COR-L47 (cell line): ENCODE results near the gene CRELD2.

Source experiments
- DNase-seq: peaks from one replicate; lab custom pipeline; 2025; lab: John Stamatoyannopoulos, UW

CRELD2 gene

DNA sequence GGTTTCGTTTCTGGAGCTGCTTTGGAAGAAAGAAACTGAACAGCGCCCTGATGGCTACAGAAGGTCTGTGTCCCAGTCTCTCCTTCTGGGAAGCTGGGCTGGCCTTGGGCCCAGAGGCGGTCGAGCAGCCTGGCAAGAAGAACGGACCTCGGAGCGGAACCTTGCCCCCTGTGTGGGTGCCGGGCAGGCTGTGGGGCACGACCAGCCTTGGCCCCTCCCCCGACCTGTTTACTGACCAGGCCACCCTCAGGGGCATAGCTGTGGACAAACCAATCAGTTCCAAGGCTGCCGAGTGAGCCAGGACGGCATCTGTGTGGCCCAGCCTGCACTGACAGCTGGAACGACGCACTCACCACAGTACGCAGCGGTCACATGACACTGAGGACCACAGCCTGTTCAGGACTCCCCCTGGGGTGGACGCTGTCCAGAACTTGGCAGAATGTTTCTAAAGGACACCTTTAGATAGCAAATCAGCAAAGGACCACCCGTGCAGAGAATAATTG, 49.3 kb downstream of the CRELD2 start:
- no peak for DNase-seq

DNA sequence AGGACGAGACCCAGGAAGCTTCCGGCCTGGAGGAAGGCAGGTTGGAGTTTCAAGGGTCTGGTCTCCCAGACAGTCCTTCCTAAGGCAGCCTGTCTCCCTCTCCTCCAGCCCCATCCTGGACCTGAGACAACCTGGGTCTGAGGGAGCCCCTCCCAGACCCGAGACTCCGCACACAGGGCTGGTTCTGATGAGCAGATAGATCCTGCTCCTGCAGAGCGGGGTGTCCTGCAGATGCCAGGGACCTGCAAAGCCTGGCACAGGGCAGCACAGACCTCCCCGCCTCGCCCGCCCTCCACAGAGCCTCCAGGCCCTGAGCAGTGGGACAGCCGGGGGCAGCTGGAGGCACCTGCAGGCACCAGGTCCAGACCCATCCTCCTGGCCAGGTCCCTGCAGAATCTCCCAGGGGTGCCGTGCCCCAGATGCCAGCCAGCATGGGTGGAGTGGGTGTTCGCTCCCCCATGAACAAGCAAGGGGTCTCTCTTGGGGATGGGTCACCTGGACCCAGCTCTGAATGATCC, 49.9 kb downstream of the CRELD2 start:
- no peak for DNase-seq

DNA sequence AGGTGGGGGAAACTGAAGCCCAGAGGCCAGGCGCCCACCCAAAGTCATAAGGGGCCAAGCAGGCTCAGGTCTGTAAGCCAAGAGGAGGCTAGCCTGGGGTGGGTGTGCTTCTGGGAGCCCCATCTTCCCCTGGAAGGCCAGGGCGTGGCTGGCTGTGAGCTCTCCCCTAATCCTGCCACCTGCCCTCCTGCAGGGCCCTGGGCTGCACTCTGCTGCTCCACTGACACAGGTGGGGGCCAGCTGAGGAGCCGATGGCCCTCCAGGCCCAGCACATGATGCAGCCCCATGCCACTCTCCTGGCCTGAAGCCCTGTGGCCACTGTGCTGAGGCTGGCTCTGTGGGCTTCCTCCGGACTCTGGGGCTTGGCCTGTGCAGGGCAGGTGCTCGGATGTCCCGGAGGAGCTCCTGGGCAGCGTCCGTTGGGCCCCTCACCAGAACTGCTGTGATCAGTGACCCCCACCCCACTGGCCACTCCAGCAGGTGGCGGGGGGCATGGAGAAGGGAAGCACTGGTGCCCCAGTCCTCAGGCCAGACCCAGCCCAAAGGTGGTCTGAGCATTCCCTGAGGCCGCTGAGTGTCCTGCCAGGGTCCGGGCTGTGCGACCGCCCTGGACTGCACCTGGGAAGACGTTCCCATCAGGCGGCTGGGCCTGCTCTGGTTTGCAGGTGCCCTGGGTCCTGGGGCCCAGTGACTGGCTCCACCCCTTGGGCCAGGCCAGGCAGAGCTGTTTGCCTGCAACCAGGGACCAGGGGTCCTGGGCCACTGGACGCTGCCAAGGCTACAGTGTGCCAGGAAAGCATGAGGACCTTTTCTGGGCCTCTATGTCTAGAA, 50.6 kb downstream of the CRELD2 start:
- no peak for DNase-seq

DNA sequence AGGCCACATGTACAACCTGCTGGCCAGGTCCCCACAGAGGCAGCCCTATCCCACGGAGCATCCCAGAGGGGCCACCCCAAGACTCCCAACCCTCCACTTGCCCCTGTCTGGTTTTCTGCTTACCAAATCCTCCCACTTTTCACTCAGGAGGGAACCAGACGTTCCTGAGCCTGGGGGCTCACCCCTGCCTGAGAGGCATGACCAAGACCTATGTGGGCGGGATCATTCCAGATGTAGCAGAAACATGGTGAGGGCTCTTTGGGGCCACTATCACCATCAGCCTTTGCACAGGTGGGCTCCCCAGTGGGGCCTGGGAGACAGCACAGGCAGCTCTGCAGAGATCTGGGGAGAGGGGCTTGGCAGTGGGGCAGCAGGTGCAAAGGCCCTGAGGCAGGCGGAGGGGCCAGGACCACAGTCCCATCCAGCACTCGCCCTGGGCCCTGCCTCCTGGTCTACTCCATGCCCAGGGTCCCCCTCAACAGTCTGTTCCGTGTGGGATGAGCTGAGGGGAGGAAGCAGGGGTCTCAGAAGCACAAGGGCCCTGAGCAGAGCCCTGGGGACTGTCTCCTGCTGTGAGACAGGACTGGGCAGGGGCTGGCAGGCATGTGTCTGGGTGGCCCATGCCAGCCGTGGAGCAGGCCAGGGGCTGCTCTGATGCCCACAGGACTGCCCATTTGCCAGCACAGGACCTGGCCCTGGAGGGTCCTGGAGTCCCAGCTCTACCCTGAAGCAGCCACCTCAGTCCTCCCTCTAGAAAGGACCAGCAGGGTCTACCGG, 51.5 kb downstream of the CRELD2 start:
- no peak for DNase-seq

DNA sequence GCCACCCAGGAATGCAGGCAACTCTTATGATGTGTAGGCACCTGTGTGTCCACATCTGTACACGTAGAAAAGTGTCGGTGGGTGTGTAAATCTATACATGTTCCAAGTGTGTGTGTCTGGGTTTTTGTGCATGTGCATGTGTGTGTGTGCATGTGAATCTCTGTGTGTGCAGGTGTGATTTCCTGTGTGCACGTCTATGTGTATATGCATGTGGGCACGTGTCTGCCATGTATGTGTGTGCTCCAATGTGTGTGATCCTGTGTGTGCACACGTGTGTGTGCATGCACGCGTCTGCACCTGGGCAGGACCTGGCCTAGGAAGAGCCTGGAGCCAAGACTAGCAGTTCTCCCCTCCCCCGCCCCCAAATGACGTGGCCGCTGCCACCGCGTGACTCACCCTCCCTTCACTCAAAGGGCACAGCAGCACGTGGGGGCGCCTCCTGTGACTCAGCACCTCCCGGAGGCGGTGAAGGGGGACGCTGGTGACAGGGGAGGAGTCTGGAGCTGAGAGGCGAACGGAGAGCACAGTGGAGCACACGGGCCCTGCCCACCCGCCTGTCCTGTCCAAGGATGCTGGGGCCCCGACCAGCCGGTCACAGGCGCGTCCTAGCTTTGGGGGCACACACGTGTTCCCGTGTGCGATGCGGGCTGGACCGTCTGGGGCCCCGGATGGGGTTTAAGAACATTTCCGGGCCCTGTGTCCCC, 52.2 kb downstream of the CRELD2 start:
- peak; percentile 94 for DNase-seq

DNA sequence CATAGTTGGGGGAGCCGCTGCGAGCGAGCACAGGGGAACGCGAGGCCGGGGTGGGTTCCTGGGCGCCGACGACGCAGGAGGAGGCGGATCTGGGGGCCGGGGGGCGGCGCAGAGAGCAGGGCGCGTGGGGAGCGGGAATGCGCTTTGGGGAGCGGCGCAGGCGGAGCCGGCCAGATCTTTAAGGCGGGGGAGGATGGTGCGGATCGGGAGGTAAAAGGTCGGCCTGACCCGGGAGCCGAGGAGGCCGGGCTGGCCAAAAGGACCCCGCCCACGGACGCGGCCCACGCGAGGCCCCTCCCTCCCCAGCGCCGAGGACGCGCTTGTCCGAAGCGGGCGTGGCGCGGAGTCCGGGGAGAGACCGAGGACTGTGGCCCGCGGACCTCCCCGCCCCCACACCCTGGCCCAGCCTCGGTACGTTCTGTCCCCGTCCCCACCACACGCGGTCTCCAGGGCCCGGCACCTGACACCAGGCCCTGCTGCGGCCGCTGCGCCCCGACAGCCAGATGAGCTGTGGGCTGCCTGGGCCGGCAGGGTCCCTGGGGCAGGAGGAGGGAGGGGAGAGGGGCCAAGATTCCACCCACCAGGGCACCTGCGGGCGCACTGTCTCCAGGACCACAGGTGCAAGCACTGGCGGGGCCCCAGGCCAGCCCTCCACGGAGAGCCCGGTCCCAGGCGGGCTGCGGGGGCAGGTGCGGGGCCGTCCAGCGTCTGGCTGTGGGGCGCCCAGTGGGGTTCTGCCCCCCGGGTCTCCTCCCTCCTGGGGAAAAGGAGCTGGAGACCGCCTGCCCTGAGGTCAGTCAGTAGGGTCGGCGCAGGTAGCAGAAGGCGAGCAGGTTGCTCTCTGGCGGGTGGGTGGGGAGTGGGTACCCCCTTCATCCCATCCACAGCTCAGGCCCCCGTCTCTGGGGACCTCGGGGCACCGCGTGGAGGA, 53.1 kb downstream of the CRELD2 start:
- DNase-seq: peak; percentile 50

DNA sequence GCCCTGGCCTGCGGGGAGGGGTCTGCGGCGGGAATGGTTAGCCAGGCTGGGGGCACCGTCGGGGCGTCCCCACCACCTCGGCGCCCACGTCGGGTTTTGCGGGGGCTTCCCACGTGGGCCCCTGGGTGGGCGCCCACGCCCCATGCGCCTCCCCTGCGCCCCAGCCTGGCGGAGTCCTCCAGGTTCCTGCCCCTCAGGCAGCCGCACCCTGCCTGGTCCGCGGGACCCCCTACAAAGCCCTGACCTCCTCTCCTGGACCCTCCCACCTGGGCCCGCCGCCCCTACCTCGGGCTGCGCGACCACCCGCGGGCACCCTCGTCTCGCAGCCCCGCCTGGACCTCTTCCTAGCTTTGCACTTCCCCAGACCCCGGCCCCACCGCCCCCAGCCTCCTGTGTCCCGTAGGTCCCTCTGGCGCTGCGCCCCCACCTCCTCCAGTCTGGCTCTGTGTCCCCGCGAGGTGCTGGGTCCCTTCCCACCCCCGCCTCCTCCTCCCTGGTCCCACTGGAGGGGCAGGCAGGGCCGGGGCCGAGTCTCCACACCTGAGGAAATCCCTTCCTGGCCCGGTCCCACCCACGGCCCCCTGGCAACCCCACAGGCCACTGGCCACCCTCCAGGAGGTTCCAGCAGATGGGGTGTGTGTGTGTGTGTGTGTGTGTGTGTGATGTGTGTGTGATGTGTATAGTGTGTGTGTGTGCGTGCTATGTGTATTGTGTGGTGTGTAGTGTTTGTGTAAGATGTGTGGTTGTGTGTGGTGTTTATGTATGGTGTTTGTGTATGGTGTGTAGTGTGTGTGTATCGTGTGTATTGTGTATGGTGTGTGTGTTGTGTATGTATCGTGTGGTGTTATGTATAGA, 54.0 kb downstream of the CRELD2 start:
- DNase-seq: no peak

DNA sequence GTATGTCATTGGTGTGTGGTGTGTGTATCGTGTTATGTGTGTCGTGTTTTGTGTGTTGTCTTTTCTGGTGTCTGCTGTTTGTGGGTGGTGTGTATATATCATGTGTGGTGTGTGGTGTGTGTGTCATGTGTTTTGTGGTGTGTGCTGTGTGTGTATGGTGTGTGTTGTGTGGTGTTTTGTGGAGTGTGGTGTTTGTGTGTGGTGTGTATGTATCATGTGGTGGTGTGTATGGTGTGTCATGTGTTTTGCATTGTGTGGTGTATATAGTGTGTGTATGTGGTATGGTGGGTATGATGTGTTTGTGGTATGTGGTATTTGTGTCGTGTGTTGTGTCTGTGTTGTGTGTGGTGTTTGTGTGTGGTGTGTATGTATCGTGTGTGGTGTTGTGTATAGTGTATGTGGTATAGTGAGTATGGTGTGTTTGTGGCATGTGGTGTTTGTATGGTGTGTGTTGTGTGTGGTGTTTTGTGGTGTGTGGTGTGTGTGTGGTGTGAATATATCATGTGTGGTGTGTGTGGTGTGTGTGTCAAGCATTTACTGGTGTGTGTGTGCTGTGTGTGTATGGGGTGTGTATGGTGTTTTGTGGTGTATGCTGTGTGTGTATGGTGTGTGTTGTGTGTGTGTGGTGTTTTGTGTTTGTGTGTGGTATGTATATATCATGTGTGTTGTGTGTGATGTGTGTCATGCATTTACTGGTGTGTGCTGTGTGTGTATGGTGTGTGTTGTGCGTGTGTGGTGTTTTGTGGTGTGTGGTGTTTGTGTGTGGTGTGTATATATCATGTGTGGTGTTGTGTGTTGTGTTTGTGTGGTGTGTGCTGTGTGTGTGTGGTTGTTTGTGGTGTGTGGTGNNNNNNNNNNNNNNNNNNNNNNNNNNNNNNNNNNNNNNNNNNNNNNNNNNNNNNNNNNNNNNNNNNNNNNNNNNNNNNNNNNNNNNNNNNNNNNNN, 54.9 kb downstream of the CRELD2 start:
- DNase-seq: no peak

DNA sequence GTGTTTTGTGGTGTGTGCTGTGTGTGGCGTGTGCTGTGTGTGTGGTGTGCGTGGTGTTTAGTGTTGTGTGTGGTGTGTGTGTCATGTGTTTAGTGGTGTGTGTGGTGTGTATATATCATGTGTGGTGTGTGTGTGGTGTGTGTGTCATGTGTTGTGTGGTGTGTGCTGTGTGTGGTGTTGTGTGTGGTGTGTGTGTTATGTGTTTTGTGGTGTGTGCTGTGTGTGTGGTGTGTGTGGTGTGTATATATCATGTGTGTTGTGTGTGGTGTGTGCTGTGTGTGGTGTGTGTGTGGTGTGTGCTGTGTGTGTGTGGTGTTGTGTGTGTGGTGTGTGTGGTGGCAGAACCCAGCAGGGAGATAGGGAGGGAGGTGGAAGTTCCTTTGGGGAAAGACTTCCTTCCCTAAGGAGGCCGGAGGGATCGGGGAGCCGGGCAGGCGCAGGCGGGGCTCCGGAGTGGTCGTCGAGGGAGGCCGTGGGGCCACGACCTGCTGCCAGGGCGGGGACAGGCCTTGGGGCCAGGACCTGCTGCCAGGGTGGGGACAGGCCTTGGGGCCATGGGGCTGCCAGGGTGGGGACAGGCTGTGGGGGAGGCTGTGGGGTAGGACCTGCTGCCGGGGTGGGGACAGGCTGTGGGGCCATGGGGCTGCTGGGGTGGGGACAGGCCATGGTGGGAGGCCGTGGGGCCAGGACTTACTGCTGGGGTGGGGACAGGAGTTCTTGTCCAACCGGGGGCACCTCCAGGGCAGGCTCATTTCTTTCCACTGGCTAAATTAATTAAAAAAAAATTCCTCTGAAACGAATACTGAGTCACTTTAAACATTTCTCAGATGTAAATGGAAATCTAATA, 57.3 kb downstream of the CRELD2 start:
- no peak for DNase-seq

DNA sequence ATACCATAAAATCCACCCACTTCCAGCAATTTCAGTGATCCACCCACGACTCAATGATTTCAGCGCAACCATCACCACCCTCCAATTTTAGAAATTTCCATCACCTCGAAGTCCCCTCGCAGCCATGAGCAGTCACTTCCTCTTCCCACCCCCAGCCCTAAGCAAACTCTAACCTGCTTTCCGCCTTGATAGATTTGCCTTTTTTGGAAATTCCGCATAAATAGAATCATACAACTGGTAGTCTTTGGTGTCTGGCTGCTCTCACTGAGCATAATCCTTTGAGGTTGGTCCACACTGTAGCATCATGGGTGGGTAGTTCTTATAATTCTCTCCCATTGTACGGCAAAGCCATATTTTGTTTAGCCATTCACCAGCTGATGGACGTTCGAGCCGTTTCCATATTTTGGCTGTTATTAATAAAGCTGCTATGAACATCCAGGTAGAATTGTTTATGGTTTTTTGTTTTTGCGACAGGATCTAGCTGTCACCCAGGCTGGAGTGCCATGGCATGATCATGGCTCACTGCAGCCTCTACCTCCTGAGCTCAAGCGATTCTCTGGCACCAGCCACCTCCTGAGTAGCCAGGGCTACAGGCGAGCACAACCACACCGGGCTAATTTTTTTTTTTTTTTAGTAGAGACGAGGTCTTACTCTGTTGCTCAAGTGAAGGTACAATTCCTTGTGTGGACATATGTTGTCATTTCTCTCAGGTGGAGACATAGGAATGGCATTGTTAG, 58.2 kb downstream of the CRELD2 start:
- no peak for DNase-seq
